ENCODE measurements around the gene ITGB1BP1.
"Not testable (repeated sequence)": the region's sequence is repeated elsewhere in the genome, so short reads cannot be mapped to it uniquely, and the experiment has no call there.

The ITGB1BP1 gene

GRCh38 chr2:9401646-9402371 lies 21.5 kb downstream of the ITGB1BP1 start:
- no peak for DNase-seq (ENCODE audit: extremely low read depth in 1 of 2, low read depth in 1 of 2)

GRCh38 chr2:9401059-9401547 lies 22.2 kb downstream of the ITGB1BP1 start:
- no peak for DNase-seq (ENCODE audit: extremely low read depth in 1 of 2, low read depth in 1 of 2)

- no peak for DNase-seq (ENCODE audit: extremely low read depth in 1 of 2, low read depth in 1 of 2)
Measured at GRCh38 chr2:9400268-9401058, 22.9 kb downstream of the ITGB1BP1 start.

- no peak for DNase-seq (ENCODE audit: extremely low read depth in 1 of 2, low read depth in 1 of 2)
Measured at GRCh38 chr2:9398881-9399780, 24.2 kb downstream of the ITGB1BP1 start.

GRCh38 chr2:9398251-9398650 lies 25.1 kb downstream of the ITGB1BP1 start:
- not testable (repeated sequence) for DNase-seq (ENCODE audit: extremely low read depth in 1 of 2, low read depth in 1 of 2)

- no peak for DNase-seq (ENCODE audit: extremely low read depth in 1 of 2, low read depth in 1 of 2)
Measured at GRCh38 chr2:9397201-9397600, 26.1 kb downstream of the ITGB1BP1 start.

- DNase-seq (ENCODE audit: extremely low read depth in 1 of 2, low read depth in 1 of 2): no peak
Measured at GRCh38 chr2:9394816-9395215, 28.5 kb downstream of the ITGB1BP1 start.

- no peak for DNase-seq (ENCODE audit: extremely low read depth in 1 of 2, low read depth in 1 of 2)
Measured at GRCh38 chr2:9392898-9393765, 30.2 kb downstream of the ITGB1BP1 start.

GRCh38 chr2:9391961-9392720 lies 31.2 kb downstream of the ITGB1BP1 start:
- DNase-seq (ENCODE audit: extremely low read depth in 1 of 2, low read depth in 1 of 2): no peak

- no peak for DNase-seq (ENCODE audit: extremely low read depth in 1 of 2, low read depth in 1 of 2)
Measured at GRCh38 chr2:9390991-9391390, 32.3 kb downstream of the ITGB1BP1 start.

GRCh38 chr2:9390151-9390850 lies 33.0 kb downstream of the ITGB1BP1 start:
- DNase-seq (ENCODE audit: extremely low read depth in 1 of 2, low read depth in 1 of 2): no peak

GRCh38 chr2:9388950-9389911 lies 34.1 kb downstream of the ITGB1BP1 start:
- no peak for DNase-seq (ENCODE audit: extremely low read depth in 1 of 2, low read depth in 1 of 2)

- no peak for DNase-seq (ENCODE audit: extremely low read depth in 1 of 2, low read depth in 1 of 2)
Measured at GRCh38 chr2:9388199-9388681, 35.1 kb downstream of the ITGB1BP1 start.

- no peak for DNase-seq (ENCODE audit: extremely low read depth in 1 of 2, low read depth in 1 of 2)
Measured at GRCh38 chr2:9385841-9386240, 37.5 kb downstream of the ITGB1BP1 start.

GRCh38 chr2:9384521-9384920 lies 38.8 kb downstream of the ITGB1BP1 start:
- DNase-seq (ENCODE audit: extremely low read depth in 1 of 2, low read depth in 1 of 2): no peak

- DNase-seq (ENCODE audit: extremely low read depth in 1 of 2, low read depth in 1 of 2): no peak
Measured at GRCh38 chr2:9382604-9383235, 40.6 kb downstream of the ITGB1BP1 start.
